Liver (tissue), 9 donors: ENCODE results near the gene EGF. TPM values are rescaled to one million over a fixed set of nuclear protein-coding genes. Genes with fewer than 3 reads are reported as not detected.

Experiments used
- DNase-seq: peaks from one replicate; pipeline ENCODE4 v3.0.0-alpha.2; 2017; ENCODE audit warnings: low spot score
- H3K27ac ChIP-seq, 2 donors: one replicate each; pipeline ENCODE4 v1.7.0; 2013; ENCODE audit warnings: inconsistent platforms in 2 of 2, low read length in 2 of 2, control low read depth in 1 of 2, low read depth in 1 of 2, mild to moderate bottlenecking in 1 of 2
- H3K27me3 ChIP-seq, 4 donors: one replicate each; pipeline versions ENCODE4 v1.6.1 to v1.7.0; 2013; ENCODE audit warnings: low read length in 3 of 4, inconsistent platforms in 1 of 4, mild to moderate bottlenecking in 1 of 4, moderate library complexity in 1 of 4; ENCODE audit not compliant: control insufficient read depth in 4 of 4, insufficient read depth in 4 of 4
- H3K36me3 ChIP-seq, 4 donors: one replicate each; pipeline versions ENCODE4 v1.6.1 to v1.7.0; 2013; ENCODE audit warnings: low read length in 3 of 4, mild to moderate bottlenecking in 3 of 4, low read depth in 1 of 4, moderate library complexity in 1 of 4; ENCODE audit not compliant: control insufficient read depth in 4 of 4, insufficient read depth in 3 of 4
- H3K4me1 ChIP-seq, 4 donors: one replicate each; pipeline versions ENCODE4 v1.6.1 to v1.7.0; 2013; ENCODE audit warnings: low read length in 3 of 4, mild to moderate bottlenecking in 3 of 4, moderate library complexity in 1 of 4; ENCODE audit not compliant: control insufficient read depth in 4 of 4, insufficient read depth in 4 of 4
- H3K4me3 ChIP-seq, 3 donors: one replicate each; pipeline versions ENCODE4 v1.6.1 to v1.7.0; 2013; ENCODE audit warnings: low read length in 3 of 3, control low read depth in 1 of 3, low read depth in 1 of 3, mild to moderate bottlenecking in 1 of 3
- H3K9ac ChIP-seq, 2 donors: one replicate each; pipeline ENCODE4 v1.7.0; 2013; ENCODE audit warnings: low read length in 2 of 2, mild to moderate bottlenecking in 2 of 2, moderate library complexity in 2 of 2, control low read depth in 1 of 2, low read depth in 1 of 2
- H3K9me3 ChIP-seq, 4 donors: one replicate each; pipeline versions ENCODE4 v1.6.1 to v1.7.0; 2013; ENCODE audit warnings: low read length in 3 of 4; ENCODE audit not compliant: control insufficient read depth in 4 of 4
- EGR1 ChIP-seq, 2 donors: IDR thresholded peaks; 2 replicates each; pipeline ENCODE4 v1.6.1; 2016 to 2018; ENCODE audit warnings: antibody characterized with exemption in 2 of 2, low read depth in 2 of 2
- FOXA1 ChIP-seq: IDR thresholded peaks from 2 replicates; pipeline ENCODE4 v1.6.1; 2016; ENCODE audit warnings: antibody characterized with exemption
- FOXA2 ChIP-seq: IDR thresholded peaks from 2 replicates; pipeline ENCODE4 v1.6.1; 2016; ENCODE audit warnings: antibody characterized with exemption
- GABPA ChIP-seq, 2 donors: IDR thresholded peaks in 1 of 2; conservative IDR thresholded peaks in 1 of 2; 2 replicates each; pipeline ENCODE4 v1.6.1; 2016; ENCODE audit warnings: antibody characterized with exemption in 2 of 2, mild to moderate bottlenecking in 1 of 2, moderate library complexity in 1 of 2
- JUND ChIP-seq, 2 donors: IDR thresholded peaks; 2 replicates each; pipeline ENCODE4 v1.6.1; 2016; ENCODE audit warnings: antibody characterized with exemption in 2 of 2
- NR2F2 ChIP-seq: IDR thresholded peaks from 2 replicates; pipeline ENCODE4 v1.6.1; 2016; ENCODE audit warnings: antibody characterized with exemption
- RAD21 ChIP-seq, 2 donors: IDR thresholded peaks; 2 replicates each; pipeline ENCODE4 v1.6.1; 2016; ENCODE audit warnings: antibody characterized with exemption in 2 of 2, mild to moderate bottlenecking in 2 of 2
- REST ChIP-seq: IDR thresholded peaks from 2 replicates; pipeline ENCODE4 v1.6.1; 2016; ENCODE audit warnings: antibody characterized with exemption, mild to moderate bottlenecking
- RXRA ChIP-seq, 2 donors: IDR thresholded peaks; 2 replicates each; pipeline ENCODE4 v1.6.1; 2017 to 2018; ENCODE audit warnings: antibody characterized with exemption in 2 of 2, mild to moderate bottlenecking in 1 of 2
- SP1 ChIP-seq: IDR thresholded peaks from 2 replicates; pipeline ENCODE4 v1.6.1; 2018; ENCODE audit warnings: antibody characterized with exemption, mild to moderate bottlenecking
- TAF1 ChIP-seq: conservative IDR thresholded peaks from 2 replicates; pipeline ENCODE4 v1.6.1; 2016; ENCODE audit warnings: antibody characterized with exemption, mild to moderate bottlenecking
- YY1 ChIP-seq: IDR thresholded peaks from 2 replicates; pipeline ENCODE4 v1.6.1; 2016; ENCODE audit warnings: antibody characterized with exemption, mild to moderate bottlenecking
- ZBTB33 ChIP-seq: IDR thresholded peaks from 2 replicates; pipeline ENCODE4 v1.6.1; 2016; ENCODE audit warnings: antibody characterized with exemption
- WGBS: extraction: QIAGEN DNeasy Blood & Tissue Kit; methylation state at CpG from one replicate; pipeline ENCODE4 v1.1.7; 2013; 5-methylcytosine and 5-hydroxymethylcytosine counted together
- polyA plus RNA-seq, 2 donors: library from polyadenylated mRNA; stranded (reverse) in 1 of 2; unstranded in 1 of 2; fragments of 200-250 nt in 1 of 2; fragments of >200 nt in 1 of 2; fragmentation: Nextera tagmentation in 1 of 2; extraction: Ambion mirVana in 1 of 2; gene quantifications; one replicate each; pipeline versions ENCODE4 v1.2.1 to v1.2.3, GENCODE V29; 2013 to 2015
- total RNA-seq, 2 donors: library from RNA; depleted of rRNA; stranded (reverse); fragments of >200 nt; gene quantifications; one replicate each; pipeline ENCODE4 v1.2.3, GENCODE V29; 2014
- TF ChIP-seq, protein P1 (sequence below): IDR thresholded peaks from 2 replicates; pipeline ENCODE4 v1.6.1; 2016; ENCODE audit warnings: antibody characterized with exemption
- TF ChIP-seq, protein P2 (sequence below): IDR thresholded peaks from 2 replicates; pipeline ENCODE4 v1.6.1; 2016; ENCODE audit warnings: antibody characterized with exemption
- TF ChIP-seq, protein P3 (sequence below): fragments of 150-350 bp; IDR thresholded peaks from 2 replicates; pipeline ENCODE4 v1.5.1; 2017; ENCODE audit warnings: improper control_type of control experiment, low read depth, low read length; ENCODE audit not compliant: missing input control
- donor health status: healthy.
- donor health status: healthy.
- donor health status: healthy.
- donor health status: healthy.
- donor health status: healthy.

EGF gene
- total and polyA plus RNA-seq, 4 donors = 0.65 TPM; not detected in 3

DNA sequence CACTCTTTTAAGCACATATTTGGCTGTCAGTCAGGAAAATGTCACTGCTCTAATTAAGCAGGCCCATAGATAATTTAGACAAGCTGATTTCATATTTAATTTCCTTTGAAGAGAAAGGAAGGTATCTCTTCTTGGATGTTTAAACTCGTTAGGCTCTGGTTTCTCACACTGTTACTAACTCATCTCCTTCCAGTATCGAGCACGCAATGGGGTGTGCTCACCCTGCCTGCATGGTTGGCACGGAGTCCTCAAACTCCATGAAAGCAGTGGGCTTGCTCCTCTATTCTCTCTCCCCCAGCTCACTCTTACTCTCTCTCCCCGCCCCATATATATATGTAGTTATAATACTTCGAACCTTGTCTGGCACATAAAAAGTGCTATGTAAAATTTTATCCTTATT lies 76.9 kb downstream of the EGF start:
- WGBS = 91% methylated on average over 6 of the region's 6 CpGs
- H3K4me1 ChIP-seq = peaks cover 0 to 4% (median 0%) of the 10 kb centered on the region in 4 donors
- H3K4me3 ChIP-seq = no peak overlapping the region
- H3K9me3 ChIP-seq = no peaks in the 10 kb centered on the region
- no peak overlapping the region for H3K9ac ChIP-seq
- no peaks in the 10 kb centered on the region for H3K36me3 ChIP-seq
- H3K27me3 ChIP-seq = no peaks in the 10 kb centered on the region
- TF ChIP-seq EGR1 (IDR thresholded peaks at IDR 0.05; ENCODE audit: low read depth in 2 of 2) (no peak), JUND (IDR thresholded peaks at IDR 0.05) (no peak), FOXA1 (no peak)
- TF ChIP-seq, protein P1, sequence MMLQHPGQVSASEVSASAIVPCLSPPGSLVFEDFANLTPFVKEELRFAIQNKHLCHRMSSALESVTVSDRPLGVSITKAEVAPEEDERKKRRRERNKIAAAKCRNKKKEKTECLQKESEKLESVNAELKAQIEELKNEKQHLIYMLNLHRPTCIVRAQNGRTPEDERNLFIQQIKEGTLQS = no peak
- no peak overlapping the region for H3K27ac ChIP-seq
- no peak for DNase-seq

- no peak overlapping the region for H3K27ac ChIP-seq
- H3K4me1 ChIP-seq = peaks cover 0 to 4% (median 0%) of the 10 kb centered on the region in 4 donors
- no peak overlapping the region for H3K4me3 ChIP-seq
- H3K27me3 ChIP-seq = no peaks in the 10 kb centered on the region
- H3K9me3 ChIP-seq = no peaks in the 10 kb centered on the region
- 86% methylated on average over 5 of the region's 5 CpGs for WGBS
- no peak for DNase-seq
- H3K36me3 ChIP-seq = no peaks in the 10 kb centered on the region
- H3K9ac ChIP-seq = no peak overlapping the region
- TF ChIP-seq FOXA1 (no peak), NR2F2 (no peak), FOXA2 (no peak), JUND (IDR thresholded peaks at IDR 0.05) (no peak), RXRA (IDR thresholded peaks at IDR 0.05) (no peak), YY1 (no peak), REST (no peak), GABPA (IDR thresholded peaks at IDR 0.05 in 1 of 2, conservative IDR thresholded peaks at IDR 0.05 in 1 of 2) (no peak), SP1 (no peak), EGR1 (IDR thresholded peaks at IDR 0.05; ENCODE audit: low read depth in 2 of 2) (no peak), RAD21 (IDR thresholded peaks at IDR 0.05) (no peak), ZBTB33 (no peak), TAF1 (no peak)
- TF ChIP-seq, protein P2, sequence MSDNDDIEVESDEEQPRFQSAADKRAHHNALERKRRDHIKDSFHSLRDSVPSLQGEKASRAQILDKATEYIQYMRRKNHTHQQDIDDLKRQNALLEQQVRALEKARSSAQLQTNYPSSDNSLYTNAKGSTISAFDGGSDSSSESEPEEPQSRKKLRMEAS = no peak
- TF ChIP-seq, protein P3, sequence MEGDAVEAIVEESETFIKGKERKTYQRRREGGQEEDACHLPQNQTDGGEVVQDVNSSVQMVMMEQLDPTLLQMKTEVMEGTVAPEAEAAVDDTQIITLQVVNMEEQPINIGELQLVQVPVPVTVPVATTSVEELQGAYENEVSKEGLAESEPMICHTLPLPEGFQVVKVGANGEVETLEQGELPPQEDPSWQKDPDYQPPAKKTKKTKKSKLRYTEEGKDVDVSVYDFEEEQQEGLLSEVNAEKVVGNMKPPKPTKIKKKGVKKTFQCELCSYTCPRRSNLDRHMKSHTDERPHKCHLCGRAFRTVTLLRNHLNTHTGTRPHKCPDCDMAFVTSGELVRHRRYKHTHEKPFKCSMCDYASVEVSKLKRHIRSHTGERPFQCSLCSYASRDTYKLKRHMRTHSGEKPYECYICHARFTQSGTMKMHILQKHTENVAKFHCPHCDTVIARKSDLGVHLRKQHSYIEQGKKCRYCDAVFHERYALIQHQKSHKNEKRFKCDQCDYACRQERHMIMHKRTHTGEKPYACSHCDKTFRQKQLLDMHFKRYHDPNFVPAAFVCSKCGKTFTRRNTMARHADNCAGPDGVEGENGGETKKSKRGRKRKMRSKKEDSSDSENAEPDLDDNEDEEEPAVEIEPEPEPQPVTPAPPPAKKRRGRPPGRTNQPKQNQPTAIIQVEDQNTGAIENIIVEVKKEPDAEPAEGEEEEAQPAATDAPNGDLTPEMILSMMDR = no peak
- TF ChIP-seq, protein P1 = no peak
Observed at GRCh38 chr4:109990261-109991257, 77.9 kb downstream of the EGF start.
